Measurements from ENCODE around the gene ZEB2. TPM values are rescaled to one million over a fixed set of nuclear protein-coding genes. Genes with fewer than 3 reads are reported as not detected.

Gene ZEB2
- total RNA-seq, 2 experiments from 2014 or later = 13.5 to 14.9 TPM

GRCh38 chr2:144381716-144382115 is 138.2 kb downstream of the ZEB2 start:
- H3K27me3 Mint-ChIP-seq = no peaks in the 10 kb centered on the region
- ChIA-PET POLR2A (no interaction called here), CTCF (no interaction called here)
- ATAC-seq (no peak), DNase-seq (no peak)
- TF ChIP-seq, protein P1, sequence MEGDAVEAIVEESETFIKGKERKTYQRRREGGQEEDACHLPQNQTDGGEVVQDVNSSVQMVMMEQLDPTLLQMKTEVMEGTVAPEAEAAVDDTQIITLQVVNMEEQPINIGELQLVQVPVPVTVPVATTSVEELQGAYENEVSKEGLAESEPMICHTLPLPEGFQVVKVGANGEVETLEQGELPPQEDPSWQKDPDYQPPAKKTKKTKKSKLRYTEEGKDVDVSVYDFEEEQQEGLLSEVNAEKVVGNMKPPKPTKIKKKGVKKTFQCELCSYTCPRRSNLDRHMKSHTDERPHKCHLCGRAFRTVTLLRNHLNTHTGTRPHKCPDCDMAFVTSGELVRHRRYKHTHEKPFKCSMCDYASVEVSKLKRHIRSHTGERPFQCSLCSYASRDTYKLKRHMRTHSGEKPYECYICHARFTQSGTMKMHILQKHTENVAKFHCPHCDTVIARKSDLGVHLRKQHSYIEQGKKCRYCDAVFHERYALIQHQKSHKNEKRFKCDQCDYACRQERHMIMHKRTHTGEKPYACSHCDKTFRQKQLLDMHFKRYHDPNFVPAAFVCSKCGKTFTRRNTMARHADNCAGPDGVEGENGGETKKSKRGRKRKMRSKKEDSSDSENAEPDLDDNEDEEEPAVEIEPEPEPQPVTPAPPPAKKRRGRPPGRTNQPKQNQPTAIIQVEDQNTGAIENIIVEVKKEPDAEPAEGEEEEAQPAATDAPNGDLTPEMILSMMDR (IDR thresholded peaks at IDR 0.05) = no peak
- H3K4me3 Mint-ChIP-seq = no peak overlapping the region
- peaks cover 50% of the 10 kb centered on the region for H3K4me1 Mint-ChIP-seq (ENCODE audit: low read depth)
- H3K9me3 Mint-ChIP-seq = no peaks in the 10 kb centered on the region
- intact Hi-C loops (cut with micrococcal nuclease) = loop anchor here (5.0 kb wide), 1 partner anchor 49 kb away; a partner anchor contains a TSS
- H3K27ac Mint-ChIP-seq = no peak overlapping the region
- no peaks in the 10 kb centered on the region for H3K36me3 Mint-ChIP-seq (ENCODE audit: low read depth)

DNA sequence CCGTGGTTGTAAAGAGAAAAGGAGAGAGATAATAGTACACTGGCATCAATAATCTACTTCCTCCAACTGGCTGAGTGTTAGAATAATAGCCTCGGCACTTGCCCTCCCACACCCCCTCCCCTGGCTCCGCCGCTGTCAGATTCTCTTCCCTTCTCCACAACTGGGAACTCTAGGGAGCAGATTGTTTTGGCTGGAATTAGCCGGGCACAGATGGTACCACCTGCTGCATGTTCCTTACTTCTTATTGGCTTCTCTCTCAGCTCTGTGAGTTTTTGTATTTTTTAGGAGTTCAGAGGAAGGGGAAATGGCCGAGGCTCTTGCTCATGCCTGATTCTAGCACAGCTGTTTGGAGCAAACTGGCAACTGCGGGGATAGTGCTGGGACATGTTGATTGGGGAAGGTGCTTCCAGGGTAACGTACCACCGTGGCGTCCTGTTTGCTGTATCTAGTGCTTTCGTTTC is 140.0 kb downstream of the ZEB2 start:
- ChIA-PET CTCF (no interaction called here), POLR2A (no interaction called here)
- TF ChIP-seq, protein P1 (IDR thresholded peaks at IDR 0.05) = no peak
- no peak for DNase-seq
- no peaks in the 10 kb centered on the region for H3K27me3 Mint-ChIP-seq
- no peaks in the 10 kb centered on the region for H3K9me3 Mint-ChIP-seq
- no peaks in the 10 kb centered on the region for H3K36me3 Mint-ChIP-seq (ENCODE audit: low read depth)
- intact Hi-C loops (cut with micrococcal nuclease) = loop anchor here (5.0 kb wide), 1 partner anchor 48 kb away; a partner anchor contains a TSS
- H3K27ac Mint-ChIP-seq = no peak overlapping the region
- peaks cover 48% of the 10 kb centered on the region for H3K4me1 Mint-ChIP-seq (ENCODE audit: low read depth)
- H3K4me3 Mint-ChIP-seq = no peak overlapping the region
- no peak for ATAC-seq

DNA sequence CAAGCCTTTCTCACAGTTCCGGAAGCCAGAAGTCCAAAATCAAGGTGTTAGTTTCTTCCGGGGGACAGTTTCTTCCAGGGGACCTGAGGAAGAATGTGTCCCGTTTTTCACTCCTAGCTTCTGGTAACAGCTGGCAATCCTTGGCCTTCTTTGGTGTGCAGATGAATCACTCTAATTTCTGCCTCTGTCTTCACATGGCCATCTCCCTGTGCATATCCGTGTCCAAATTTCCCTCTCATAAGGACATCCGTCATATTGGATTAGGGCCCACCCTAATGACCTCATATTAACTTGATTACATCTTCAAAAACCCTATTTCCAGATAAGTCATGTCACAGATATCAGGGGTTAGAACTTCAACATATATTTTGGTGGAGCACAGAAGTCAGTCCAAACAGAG is 141.4 kb downstream of the ZEB2 start:
- no peaks in the 10 kb centered on the region for H3K36me3 Mint-ChIP-seq (ENCODE audit: low read depth)
- no peak overlapping the region for H3K4me3 Mint-ChIP-seq
- POLR2A ChIA-PET = no interaction called here
- peaks cover 1% of the 10 kb centered on the region for H3K27me3 Mint-ChIP-seq
- CTCF ChIA-PET = no interaction called here
- no peaks in the 10 kb centered on the region for H3K9me3 Mint-ChIP-seq
- DNase-seq (no peak), ATAC-seq (no peak)
- peaks cover 53% of the 10 kb centered on the region for H3K4me1 Mint-ChIP-seq (ENCODE audit: low read depth)
- no peak overlapping the region for H3K27ac Mint-ChIP-seq
- intact Hi-C loops (cut with micrococcal nuclease) = no loop called here
- TF ChIP-seq, protein P1 (IDR thresholded peaks at IDR 0.05) = no peak

DNA sequence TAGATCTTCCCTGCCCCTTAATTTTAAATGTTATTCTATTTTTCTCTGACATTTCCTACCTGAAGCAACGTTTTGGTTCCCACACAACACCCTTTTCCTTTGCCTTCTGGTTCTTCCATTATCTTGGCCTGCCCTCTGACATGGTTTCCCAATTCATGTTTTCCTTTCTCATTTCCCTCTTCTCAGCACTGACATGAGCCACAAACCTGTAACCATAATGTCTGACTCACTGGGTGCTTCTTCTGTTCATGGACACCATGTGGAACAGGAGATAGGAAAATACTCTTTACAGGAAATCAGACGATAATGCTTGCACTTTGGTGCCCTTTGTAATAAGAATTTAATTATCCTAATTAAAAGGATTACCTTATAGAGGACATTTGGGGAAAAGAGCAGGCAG is 142.0 kb downstream of the ZEB2 start:
- ChIA-PET POLR2A (no interaction called here), CTCF (interaction anchor here (0.9 kb wide), 1 partner anchor 23 kb away, joined by 3 read pairs; no protein-coding TSS in a partner anchor)
- intact Hi-C loops (cut with micrococcal nuclease) = no loop called here
- TF ChIP-seq, protein P1 (IDR thresholded peaks at IDR 0.05) = no peak
- Mint-ChIP-seq H3K9me3 (no peaks in the 10 kb centered on the region), H3K27ac (no peak overlapping the region), H3K27me3 (peaks cover 1% of the 10 kb centered on the region), H3K36me3 (ENCODE audit: low read depth) (no peaks in the 10 kb centered on the region), H3K4me1 (ENCODE audit: low read depth) (peaks cover 47% of the 10 kb centered on the region), H3K4me3 (no peak overlapping the region)
- DNase-seq (no peak), ATAC-seq (no peak)

DNA sequence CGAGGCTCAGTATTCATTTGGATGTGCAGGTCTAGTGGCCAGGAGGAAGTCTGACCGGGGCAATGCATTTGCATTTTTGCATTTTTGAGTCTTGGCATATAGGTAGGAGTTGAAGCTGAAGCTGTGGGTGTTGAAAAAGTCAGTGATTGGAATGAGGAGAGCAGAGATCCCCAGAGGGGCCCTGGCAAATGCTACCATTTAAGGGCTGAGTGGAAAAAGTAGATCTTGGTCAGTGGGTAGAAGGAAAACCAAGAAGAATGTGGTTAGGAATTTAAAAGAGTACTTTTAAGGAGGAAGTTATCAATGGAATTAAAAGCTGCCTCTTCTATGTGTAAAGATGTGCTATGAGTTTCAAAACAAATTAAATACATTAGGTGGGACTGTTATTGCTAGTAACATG is 143.0 kb downstream of the ZEB2 start:
- Mint-ChIP-seq H3K4me1 (ENCODE audit: low read depth) (peaks cover 37% of the 10 kb centered on the region), H3K9me3 (no peaks in the 10 kb centered on the region), H3K27ac (no peak overlapping the region), H3K36me3 (ENCODE audit: low read depth) (no peaks in the 10 kb centered on the region), H3K4me3 (no peak overlapping the region), H3K27me3 (peaks cover 1% of the 10 kb centered on the region)
- intact Hi-C loops (cut with micrococcal nuclease) = no loop called here
- ChIA-PET POLR2A (no interaction called here), CTCF (interaction anchor here (0.9 kb wide), 1 partner anchor 22 kb away, joined by 3 read pairs; no protein-coding TSS in a partner anchor)
- DNase-seq (no peak), ATAC-seq (no peak)
- TF ChIP-seq, protein P1 (IDR thresholded peaks at IDR 0.05) = no peak

Measured in activated CD8-positive, alpha-beta T cell treated with anti-CD3 and anti-CD28 coated beads for 36 hours (primary cell).